ENCODE data around the gene UTP11.
"Not testable (repeated sequence)": the region's sequence is repeated elsewhere in the genome, so short reads cannot be mapped to it uniquely, and the experiment has no call there.

The UTP11 gene

DNA sequence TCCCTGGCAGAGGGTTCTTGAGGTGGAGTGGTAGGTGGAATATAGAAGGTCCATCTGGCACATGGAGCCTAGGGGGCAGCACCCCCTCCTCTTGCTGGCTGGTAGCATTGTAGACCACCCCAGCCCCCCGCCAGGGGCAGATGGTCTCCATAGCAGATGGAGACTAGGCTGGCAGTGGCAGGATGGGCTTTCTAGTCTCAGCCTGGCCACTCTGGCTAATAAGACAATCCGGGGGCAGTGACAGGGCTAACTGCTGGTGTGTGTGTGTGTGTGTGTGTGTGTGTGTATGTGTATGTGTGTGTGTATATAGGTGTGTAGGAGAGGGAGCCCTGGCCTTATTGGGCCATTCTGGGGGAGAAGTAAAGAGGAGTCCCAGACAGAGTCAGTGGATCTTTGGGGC is 16.1 kb downstream of the UTP11 start:
- Histone ChIP-seq H3K9me3 (ENCODE audit: control insufficient read depth, low read length) (no peaks in the 10 kb centered on the region), H3K4me1 (ENCODE audit: control insufficient read depth, insufficient read depth, low read length, poor library complexity, severe bottlenecking) (peaks cover 39% of the 10 kb centered on the region), H3K4me3 (ENCODE audit: extremely low read depth, insufficient read depth, low read length, poor library complexity, severe bottlenecking) (no peak overlapping the region), H3K27ac (ENCODE audit: low read depth, low read length, severe bottlenecking) (peak overlapping the region; percentile 73), H3K36me3 (ENCODE audit: control insufficient read depth, insufficient read depth, low read length) (peaks cover 31% of the 10 kb centered on the region)
- WGBS, 2 experiments (ENCODE audit: insufficient coverage in 2 of 2), result 73 to 100% methylated on average over 1 to 2 of the region's 2 CpGs

DNA sequence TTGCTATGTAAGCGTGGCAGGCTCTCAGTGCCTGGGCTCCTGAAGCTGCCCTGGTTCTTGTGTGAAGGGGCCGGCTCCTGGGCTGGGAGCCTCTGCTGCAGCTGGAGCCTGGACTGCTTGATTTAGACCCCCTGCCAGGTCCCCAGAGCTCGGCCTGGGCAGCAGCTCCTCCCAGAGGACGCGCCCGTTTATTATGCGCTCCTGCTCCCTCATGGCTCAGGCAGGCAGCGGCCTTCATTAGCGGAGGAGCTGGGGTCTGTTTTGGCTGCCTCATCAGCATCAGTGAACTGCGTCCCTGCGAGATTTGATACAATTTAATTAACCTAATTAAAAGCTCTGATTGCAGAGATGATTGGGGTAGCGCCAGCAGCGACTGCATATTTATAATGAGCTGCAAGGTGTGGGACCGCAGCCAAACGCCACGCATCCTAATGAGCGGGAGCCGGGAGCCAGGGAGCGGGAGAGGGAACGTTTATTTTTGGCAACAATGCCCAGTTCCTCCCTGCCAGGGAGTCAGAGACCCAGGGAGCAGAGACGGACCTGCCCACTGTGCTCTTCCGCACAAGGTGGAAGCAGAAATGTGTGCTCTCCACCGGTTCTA is 16.6 kb downstream of the UTP11 start:
- H3K4me3 ChIP-seq (ENCODE audit: extremely low read depth, insufficient read depth, low read length, poor library complexity, severe bottlenecking), result no peak overlapping the region
- H3K36me3 ChIP-seq (ENCODE audit: control insufficient read depth, insufficient read depth, low read length), result peaks cover 26% of the 10 kb centered on the region
- H3K4me1 ChIP-seq (ENCODE audit: control insufficient read depth, insufficient read depth, low read length, poor library complexity, severe bottlenecking), result peaks cover 39% of the 10 kb centered on the region
- H3K9me3 ChIP-seq (ENCODE audit: control insufficient read depth, low read length), result no peaks in the 10 kb centered on the region
- H3K27ac ChIP-seq (ENCODE audit: low read depth, low read length, severe bottlenecking), result peak overlapping the region; percentile 73
- WGBS, 2 experiments (ENCODE audit: insufficient coverage in 2 of 2), result 40 to 43% methylated on average over 19 of the region's 23 CpGs

DNA sequence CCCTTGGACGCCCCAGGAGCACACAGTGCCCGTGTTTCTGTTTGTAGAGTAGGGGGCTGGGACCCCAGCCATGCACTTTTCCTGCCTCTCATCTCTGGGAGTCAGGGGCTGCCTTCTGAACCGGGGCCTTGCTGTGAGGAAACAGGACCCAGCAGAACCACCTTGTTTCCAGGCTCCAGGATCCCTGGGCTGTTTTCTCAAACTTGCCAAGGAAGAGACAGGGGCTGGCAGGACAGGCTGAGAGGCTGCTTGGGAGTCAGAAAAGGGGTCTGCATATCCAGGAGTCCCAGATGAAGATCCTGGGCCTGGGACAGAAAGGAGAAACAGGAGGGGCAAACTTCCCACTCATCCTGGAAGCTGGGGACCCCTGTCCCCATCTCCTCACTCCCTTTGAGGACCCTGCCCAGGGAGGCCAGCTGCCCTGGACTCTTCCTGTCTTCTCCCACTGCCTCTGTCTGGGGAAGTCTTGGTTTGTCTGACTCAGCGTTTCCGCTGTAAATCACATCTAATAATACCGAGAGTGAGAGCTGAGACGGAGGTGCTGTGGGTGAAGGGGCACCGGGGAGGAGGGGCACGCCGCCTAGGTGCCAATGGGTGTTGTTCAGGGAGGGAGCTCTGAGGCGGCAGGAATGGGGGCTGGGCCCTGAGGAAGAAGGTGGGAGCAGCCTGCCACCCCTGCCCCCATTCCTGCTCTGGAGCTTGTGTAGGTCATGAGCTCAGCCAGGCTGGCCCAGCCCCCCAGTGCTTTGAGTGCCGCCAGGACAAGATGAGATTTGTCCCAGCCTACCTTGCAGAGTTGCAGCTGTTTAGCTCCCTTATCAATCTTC is 17.4 kb downstream of the UTP11 start:
- Histone ChIP-seq H3K9me3 (ENCODE audit: control insufficient read depth, low read length) (no peaks in the 10 kb centered on the region), H3K36me3 (ENCODE audit: control insufficient read depth, insufficient read depth, low read length) (peaks cover 19% of the 10 kb centered on the region), H3K4me3 (ENCODE audit: extremely low read depth, insufficient read depth, low read length, poor library complexity, severe bottlenecking) (no peak overlapping the region), H3K4me1 (ENCODE audit: control insufficient read depth, insufficient read depth, low read length, poor library complexity, severe bottlenecking) (peaks cover 38% of the 10 kb centered on the region), H3K27ac (ENCODE audit: low read depth, low read length, severe bottlenecking) (peak overlapping the region; percentile 73)
- WGBS, 2 experiments (ENCODE audit: insufficient coverage in 2 of 2), result 23 to 30% methylated on average over 9 of the region's 12 CpGs

DNA sequence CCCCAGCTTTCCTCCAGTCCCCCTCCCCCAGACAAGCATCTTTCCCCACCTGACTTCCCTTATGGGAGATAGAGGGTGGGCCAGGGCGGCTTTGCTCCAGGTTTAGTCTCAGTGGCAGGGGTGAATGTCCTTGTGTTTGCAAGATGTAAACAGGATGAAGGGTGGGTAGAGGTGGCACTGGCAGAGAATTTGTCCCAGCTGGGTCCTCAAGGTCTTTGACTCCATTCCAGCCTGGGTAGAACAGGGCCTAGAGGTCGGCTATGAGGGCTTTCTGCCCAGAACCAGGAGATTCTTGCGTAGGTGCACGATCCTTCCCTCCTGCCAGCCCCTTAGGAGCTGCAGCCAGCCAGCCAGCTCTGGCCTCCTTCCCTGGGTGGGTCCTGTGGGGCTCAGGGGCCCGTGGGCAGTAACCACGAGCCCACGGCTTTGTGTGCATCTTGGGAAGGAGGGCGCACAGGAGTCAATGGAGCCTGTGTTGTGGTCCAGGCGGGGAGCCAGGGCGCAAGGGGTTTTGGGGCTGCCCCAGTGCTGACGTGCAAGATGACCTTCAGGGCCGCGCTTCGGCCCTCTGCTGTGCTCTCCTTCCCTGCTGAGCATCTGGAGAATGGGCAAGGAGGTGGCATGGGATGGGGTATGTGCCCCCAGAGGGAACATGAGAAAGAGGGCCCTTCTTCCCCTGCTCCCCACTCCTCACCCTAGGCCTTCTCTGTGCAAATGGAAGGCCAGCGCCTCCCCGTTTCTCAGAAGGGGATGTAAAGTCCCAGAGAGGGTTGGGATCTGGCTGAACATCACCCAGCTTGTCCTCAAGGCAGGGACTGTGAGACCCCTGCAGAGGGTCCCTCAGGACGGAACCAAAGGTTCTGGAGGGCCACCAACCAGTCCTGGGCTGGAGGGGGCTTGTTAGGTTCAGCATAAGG is 18.3 kb downstream of the UTP11 start:
- H3K4me3 ChIP-seq (ENCODE audit: extremely low read depth, insufficient read depth, low read length, poor library complexity, severe bottlenecking), result no peak overlapping the region
- no peaks in the 10 kb centered on the region for H3K9me3 ChIP-seq (ENCODE audit: control insufficient read depth, low read length)
- WGBS, 2 experiments (ENCODE audit: insufficient coverage in 2 of 2), result 94% methylated on average over 14 to 17 of the region's 17 CpGs
- peaks cover 9% of the 10 kb centered on the region for H3K36me3 ChIP-seq (ENCODE audit: control insufficient read depth, insufficient read depth, low read length)
- H3K4me1 ChIP-seq (ENCODE audit: control insufficient read depth, insufficient read depth, low read length, poor library complexity, severe bottlenecking), result peaks cover 35% of the 10 kb centered on the region
- H3K27ac ChIP-seq (ENCODE audit: low read depth, low read length, severe bottlenecking), result peak overlapping the region; percentile 73

DNA sequence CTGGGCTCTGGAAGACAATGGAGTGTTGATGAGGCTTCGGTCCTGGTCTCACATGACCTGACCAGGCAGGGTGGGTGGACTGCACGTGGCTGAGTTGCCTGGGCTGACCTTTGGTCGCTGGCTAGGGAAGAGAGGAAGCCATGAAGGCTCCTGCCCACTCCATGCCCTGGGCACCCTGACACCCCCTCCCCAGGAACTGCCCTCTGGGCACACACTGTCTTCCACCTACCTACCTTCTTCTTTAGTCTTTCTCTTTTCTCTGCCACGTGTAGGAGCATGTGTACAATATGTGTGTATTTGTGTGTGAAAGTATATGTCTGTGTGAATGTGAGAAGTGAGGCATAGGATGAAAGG is 19.0 kb downstream of the UTP11 start:
- Histone ChIP-seq H3K36me3 (ENCODE audit: control insufficient read depth, insufficient read depth, low read length) (peaks cover 4% of the 10 kb centered on the region), H3K27ac (ENCODE audit: low read depth, low read length, severe bottlenecking) (no peak overlapping the region), H3K4me1 (ENCODE audit: control insufficient read depth, insufficient read depth, low read length, poor library complexity, severe bottlenecking) (peaks cover 35% of the 10 kb centered on the region), H3K9me3 (ENCODE audit: control insufficient read depth, low read length) (no peaks in the 10 kb centered on the region), H3K4me3 (ENCODE audit: extremely low read depth, insufficient read depth, low read length, poor library complexity, severe bottlenecking) (no peak overlapping the region)
- 81 to 88% methylated on average over 3 of the region's 4 CpGs for WGBS, 2 experiments (ENCODE audit: insufficient coverage in 2 of 2)

DNA sequence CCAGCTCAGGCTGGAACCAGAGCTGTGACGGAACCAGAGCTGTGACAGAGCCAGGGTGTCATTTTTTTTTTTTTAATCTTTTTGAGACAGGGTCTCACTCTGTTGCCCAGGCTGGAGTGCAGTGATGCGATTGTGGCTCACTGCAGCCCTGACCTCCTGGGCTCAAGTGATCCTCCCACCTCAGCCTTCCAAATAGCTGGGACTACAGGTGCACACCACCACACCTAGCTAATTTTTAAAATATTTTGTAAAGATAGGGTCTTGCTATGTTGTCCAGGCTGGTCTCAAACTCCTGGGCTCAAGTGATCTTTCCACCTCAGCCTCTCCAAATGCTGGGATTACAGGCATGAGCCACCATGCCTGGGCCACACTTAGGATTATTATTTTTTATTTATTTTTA is 20.5 kb downstream of the UTP11 start:
- WGBS, 2 experiments (ENCODE audit: insufficient coverage in 2 of 2), result 100% methylated on average over 1 to 2 of the region's 2 CpGs
- H3K4me1 ChIP-seq (ENCODE audit: control insufficient read depth, insufficient read depth, low read length, poor library complexity, severe bottlenecking), result peaks cover 28% of the 10 kb centered on the region
- H3K9me3 ChIP-seq (ENCODE audit: control insufficient read depth, low read length); H3K4me3 ChIP-seq (ENCODE audit: extremely low read depth, insufficient read depth, low read length, poor library complexity, severe bottlenecking); H3K36me3 ChIP-seq (ENCODE audit: control insufficient read depth, insufficient read depth, low read length); H3K27ac ChIP-seq (ENCODE audit: low read depth, low read length, severe bottlenecking): not testable (repeated sequence)

DNA sequence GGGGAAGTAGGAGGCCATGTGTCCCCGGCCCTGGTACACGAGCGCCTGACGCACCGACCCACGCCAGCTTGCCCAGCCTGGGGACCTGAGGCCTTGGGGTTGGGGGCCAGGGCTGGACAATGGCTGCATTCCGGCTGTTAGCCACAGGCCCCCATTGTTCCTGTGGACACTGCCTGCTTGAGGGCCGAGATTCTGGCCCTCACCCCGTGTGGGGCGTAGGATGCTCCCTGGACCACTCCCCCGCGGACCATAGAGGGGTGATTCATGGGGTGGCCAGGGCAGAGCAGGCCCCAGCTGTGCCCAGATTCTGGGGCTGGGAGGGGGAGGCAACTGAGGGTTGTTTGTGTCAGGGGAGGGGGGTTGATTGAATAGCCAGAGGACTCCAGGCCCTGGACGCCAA is 22.3 kb downstream of the UTP11 start:
- no peaks in the 10 kb centered on the region for H3K9me3 ChIP-seq (ENCODE audit: control insufficient read depth, low read length)
- H3K4me3 ChIP-seq (ENCODE audit: extremely low read depth, insufficient read depth, low read length, poor library complexity, severe bottlenecking), result no peak overlapping the region
- no peak overlapping the region for H3K27ac ChIP-seq (ENCODE audit: low read depth, low read length, severe bottlenecking)
- peaks cover 10% of the 10 kb centered on the region for H3K4me1 ChIP-seq (ENCODE audit: control insufficient read depth, insufficient read depth, low read length, poor library complexity, severe bottlenecking)
- H3K36me3 ChIP-seq (ENCODE audit: control insufficient read depth, insufficient read depth, low read length), result no peaks in the 10 kb centered on the region
- 89 to 99% methylated on average over 10 to 11 of the region's 13 CpGs for WGBS, 2 experiments (ENCODE audit: insufficient coverage in 2 of 2)

DNA sequence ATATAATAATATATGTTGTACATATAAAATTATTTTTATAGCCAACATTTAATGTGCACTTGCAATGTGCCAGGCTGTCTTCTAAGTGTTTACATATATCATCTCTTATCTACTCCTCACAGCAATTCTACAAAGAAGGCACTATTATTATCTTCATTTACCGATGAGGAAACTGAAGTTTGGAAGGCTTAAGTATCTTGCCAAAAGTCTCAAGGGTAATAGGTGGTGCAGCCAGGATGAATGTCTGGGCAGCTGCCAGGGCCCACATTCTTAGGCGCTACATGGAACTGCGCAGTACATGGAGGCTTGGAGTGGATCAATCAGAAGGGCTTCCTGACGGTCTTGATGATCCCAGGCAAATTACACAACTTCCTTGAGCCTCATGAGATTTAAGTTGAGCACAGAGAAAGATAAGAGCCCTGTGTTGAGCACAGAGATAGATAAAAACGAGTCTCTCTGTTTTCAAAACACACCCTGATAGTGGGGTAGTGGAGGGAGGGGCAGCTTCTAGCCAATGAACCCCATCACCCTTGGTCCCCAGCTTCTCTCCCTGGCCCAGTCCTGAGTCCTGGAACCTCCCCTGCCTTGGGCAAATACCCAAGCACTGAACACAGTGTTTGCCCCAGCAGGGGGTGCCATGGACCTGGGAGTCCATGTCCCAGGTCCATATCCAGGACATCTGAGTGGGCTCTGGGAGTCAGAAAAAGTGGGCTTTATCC is 24.8 kb downstream of the UTP11 start:
- Histone ChIP-seq H3K4me3 (ENCODE audit: extremely low read depth, insufficient read depth, low read length, poor library complexity, severe bottlenecking) (no peak overlapping the region), H3K36me3 (ENCODE audit: control insufficient read depth, insufficient read depth, low read length) (no peaks in the 10 kb centered on the region), H3K9me3 (ENCODE audit: control insufficient read depth, low read length) (no peaks in the 10 kb centered on the region), H3K4me1 (ENCODE audit: control insufficient read depth, insufficient read depth, low read length, poor library complexity, severe bottlenecking) (no peaks in the 10 kb centered on the region), H3K27ac (ENCODE audit: low read depth, low read length, severe bottlenecking) (no peak overlapping the region)
- WGBS, 2 experiments (ENCODE audit: insufficient coverage in 2 of 2), result 94 to 98% methylated on average over 4 of the region's 5 CpGs

DNA sequence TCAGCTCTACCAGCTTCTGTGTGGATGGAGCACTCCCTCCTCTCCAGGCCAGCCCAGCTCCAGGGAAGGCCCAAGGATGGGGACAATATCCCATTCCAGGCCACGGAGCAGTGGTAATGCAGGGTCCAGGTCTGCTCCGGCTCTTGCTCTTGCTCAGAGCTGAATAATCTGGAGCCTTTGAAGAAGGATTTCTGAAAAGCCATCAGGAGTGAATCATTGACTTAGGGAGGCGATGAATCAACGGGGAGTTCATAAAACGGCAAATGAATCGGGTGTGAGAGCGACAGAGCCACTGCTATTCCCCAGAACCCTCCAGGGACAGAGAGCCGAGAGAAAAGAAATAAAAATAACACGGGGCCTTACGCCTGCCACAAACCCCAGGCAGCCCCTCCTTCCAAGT is 26.3 kb downstream of the UTP11 start:
- H3K36me3 ChIP-seq (ENCODE audit: control insufficient read depth, insufficient read depth, low read length), result no peaks in the 10 kb centered on the region
- H3K9me3 ChIP-seq (ENCODE audit: control insufficient read depth, low read length), result no peaks in the 10 kb centered on the region
- H3K4me3 ChIP-seq (ENCODE audit: extremely low read depth, insufficient read depth, low read length, poor library complexity, severe bottlenecking), result no peak overlapping the region
- H3K27ac ChIP-seq (ENCODE audit: low read depth, low read length, severe bottlenecking), result no peak overlapping the region
- WGBS, 2 experiments (ENCODE audit: insufficient coverage in 2 of 2), result 91 to 97% methylated on average over 7 to 10 of the region's 10 CpGs
- H3K4me1 ChIP-seq (ENCODE audit: control insufficient read depth, insufficient read depth, low read length, poor library complexity, severe bottlenecking), result no peaks in the 10 kb centered on the region

DNA sequence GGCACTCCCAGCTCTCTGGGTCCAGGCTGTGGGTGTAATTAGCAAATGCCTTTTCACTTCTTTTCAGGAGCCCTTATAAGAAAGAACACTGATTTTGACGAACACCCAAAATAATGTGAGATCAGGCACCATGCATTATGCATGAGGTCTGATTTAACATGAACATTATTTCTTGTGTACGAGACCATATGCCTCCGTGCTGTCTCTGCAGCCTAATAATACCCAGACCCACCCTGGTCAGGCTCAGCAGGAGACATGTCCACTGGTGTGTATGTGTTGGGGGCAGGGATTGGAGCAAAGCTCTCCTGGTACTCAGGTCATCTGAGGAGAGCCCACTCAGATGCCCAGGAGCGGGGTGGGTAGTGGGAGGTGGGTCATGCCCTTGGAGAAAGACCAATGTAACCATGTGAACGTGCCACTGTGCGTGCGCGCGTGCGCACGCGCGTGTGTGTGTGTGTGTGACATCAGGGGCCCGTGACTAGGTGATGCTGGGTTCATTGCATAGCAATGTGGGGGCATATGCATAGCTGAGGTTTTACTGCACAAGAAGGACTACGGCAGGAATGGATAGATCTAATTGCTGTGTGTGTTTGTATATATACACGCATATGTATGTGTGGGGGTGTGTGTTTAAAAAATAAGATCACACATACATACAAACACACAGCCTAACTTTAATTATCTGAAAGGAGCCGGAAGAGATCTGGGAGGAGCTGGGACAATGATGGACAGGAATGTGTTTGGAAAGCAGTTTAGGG is 27.0 kb downstream of the UTP11 start:
- peaks cover 2% of the 10 kb centered on the region for H3K4me1 ChIP-seq (ENCODE audit: control insufficient read depth, insufficient read depth, low read length, poor library complexity, severe bottlenecking)
- 92 to 98% methylated on average over 12 to 14 of the region's 17 CpGs for WGBS, 2 experiments (ENCODE audit: insufficient coverage in 2 of 2)
- no peak overlapping the region for H3K27ac ChIP-seq (ENCODE audit: low read depth, low read length, severe bottlenecking)
- H3K4me3 ChIP-seq (ENCODE audit: extremely low read depth, insufficient read depth, low read length, poor library complexity, severe bottlenecking), result no peak overlapping the region
- no peaks in the 10 kb centered on the region for H3K36me3 ChIP-seq (ENCODE audit: control insufficient read depth, insufficient read depth, low read length)
- H3K9me3 ChIP-seq (ENCODE audit: control insufficient read depth, low read length), result no peaks in the 10 kb centered on the region

All from mesodermal cell (in vitro differentiated cells).